GM18519 (cell line): ENCODE data around the gene RAPGEF5.

ENCODE experiments used
- ATAC-seq: cut with Tn5 transposase; IDR thresholded peaks from one replicate; pipeline ENCODE4 v1.9.1; 2021; ENCODE audit warnings: mild to moderate bottlenecking, moderate library complexity; ENCODE audit not compliant: unreplicated experiment, low FRiP score

RAPGEF5 gene

DNA sequence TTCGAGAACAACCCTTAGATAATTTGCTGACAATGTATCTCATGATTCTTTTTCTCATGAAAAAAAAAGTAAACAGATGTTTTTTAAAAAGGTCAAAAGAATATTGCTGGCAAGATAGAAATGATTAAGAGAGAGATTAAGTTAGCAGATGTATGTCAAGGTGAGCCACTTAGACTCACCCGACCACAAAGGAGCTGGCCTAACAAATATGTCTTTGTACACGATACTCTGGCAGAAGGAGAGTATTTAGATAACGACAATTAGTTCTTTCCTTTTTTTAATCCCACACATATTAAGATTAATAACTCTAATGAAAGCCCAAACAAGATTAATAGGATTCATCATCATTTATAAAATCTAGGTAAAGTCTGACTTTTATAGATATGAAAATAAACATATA, 156.7 kb downstream of the RAPGEF5 start:
- no peak for ATAC-seq

DNA sequence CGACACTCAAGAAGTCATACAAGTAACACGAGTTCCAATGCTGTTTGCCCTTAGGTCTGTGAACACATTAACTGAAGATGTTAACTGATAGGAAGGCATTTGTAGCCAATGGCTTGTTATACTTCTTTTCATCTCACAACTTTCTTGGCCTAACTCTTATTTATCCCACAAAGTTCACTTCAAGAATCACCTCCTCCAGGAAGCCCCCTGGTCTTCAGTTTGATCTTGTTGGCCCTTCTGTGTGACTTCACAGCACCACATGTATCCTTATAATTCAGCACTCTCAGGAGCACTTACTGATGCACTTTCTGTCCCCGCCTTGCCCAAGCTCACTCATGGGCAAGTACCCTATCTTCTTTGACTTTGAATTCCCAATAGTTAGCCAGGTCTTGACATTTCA, 159.6 kb downstream of the RAPGEF5 start:
- ATAC-seq = no peak

- ATAC-seq = no peak
Observed at GRCh38 chr7:22196429-22196828, 160.5 kb downstream of the RAPGEF5 start.

DNA sequence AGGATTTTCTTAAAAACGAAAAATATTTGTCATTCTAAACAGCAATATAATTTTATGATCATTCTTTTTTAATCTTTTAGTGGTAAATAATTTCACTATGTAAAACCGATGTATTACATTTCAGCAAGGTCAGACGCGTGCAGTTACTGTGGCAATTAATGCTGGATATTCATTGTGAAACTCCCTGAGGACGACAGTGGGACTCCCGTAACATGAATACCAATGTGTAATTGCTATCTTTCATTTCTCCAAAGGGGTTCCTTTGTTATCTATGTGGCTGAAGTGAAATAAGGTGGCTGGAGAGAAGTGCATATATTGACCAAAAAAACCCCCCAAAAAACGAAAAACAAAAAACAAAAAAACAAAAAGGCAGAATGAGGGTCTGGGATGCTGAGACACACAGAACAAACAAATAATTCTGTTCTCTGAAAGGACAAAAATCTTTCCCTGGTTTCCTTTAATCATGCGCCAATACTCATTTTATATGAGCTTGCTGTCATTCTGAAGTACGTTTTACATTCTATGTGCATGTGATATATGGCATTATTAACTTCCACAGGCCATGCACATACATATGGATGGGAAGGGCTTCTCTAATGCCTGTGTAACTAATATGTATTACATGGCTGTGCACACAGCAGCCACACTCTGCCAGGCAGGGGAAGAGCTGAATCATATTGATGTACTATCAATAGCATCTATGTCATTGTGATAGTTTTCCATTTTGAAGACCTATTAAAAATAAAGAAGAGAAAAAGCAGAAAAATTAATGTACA, 161.4 kb downstream of the RAPGEF5 start:
- ATAC-seq = no peak

DNA sequence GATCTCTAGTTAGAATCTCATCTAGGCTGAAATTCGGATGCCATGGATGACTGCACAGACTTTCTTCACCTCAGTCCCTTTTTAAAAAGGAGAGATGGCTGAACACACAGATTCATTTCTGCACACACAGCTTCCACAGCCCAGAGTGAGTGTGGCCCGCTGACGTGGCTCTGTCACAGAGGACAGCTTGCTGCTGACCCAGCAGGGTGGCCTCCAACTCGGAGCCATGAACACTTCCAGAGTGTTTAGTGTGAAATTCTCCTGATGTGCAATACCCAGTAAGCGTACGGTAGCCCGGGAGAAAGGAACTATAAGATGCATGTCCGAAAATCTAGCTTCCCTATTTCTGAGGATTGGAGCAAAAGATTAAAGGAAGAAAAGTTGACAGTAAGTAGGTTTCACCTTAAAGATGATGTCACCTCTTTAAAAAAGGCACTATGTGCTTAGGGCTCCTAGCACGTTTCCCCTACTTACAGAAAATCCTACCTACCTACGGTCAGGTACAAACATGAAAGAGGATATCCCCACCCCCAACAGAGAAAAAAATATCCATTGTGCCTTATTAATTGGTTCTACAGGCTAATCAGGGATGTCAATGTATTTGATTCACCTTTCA, 162.2 kb downstream of the RAPGEF5 start:
- ATAC-seq = no peak

GRCh38 chr7:22193450-22193983, 163.4 kb downstream of the RAPGEF5 start:
- no peak for ATAC-seq

GRCh38 chr7:22192801-22193200, 164.2 kb downstream of the RAPGEF5 start:
- no peak for ATAC-seq

DNA sequence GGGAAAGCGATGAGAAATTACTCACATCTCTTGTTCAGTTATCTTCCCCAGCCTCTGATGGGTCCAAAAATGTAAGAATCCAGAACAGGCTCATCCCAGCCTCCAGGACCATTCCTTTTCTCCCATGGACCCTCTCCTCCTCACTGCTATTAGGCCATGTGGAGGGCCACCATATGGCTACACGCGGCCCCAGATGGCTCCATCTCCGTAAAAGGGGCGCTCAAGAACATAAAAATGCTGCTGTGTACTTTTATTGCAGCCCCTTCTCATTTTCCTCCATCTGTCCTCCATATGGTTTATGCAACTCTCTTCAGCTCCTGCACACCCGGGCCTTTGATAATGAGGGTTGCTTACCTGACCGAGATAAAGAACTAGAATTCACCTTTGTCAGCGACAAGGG, 166.2 kb downstream of the RAPGEF5 start:
- ATAC-seq = no peak

GRCh38 chr7:22189741-22190140, 167.2 kb downstream of the RAPGEF5 start:
- no peak for ATAC-seq

- no peak for ATAC-seq
Observed at GRCh38 chr7:22189230-22189629, 167.7 kb downstream of the RAPGEF5 start.

DNA sequence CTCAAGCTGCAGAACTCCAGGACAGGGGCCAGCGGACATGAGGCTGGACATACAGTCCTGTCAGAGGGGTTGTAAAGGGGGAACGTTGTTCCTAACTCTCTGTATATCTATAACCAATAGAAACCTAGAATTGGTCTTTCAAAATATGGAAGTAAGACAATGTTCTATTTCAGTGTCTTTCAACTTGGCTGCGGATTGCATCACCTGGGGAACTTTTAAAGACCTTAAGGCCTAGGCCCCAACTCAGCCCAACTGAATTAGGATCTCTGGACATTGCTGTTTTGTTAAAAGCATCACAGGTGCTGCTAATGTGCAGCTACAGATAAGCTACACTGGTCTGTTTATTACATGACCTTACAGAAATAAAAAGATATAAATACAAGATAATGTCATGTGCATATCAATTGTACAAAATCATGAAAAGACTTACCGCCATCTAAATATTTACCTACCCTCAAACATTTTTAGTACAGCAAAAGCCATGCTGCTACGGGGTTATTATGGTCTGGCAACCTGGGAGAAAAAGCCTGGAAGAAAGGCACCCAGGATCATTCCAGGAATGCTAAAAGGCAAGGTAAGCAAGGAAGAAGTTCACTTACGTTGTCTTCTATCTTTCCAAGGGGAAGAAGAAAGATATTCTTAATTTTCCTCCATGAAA, 169.1 kb downstream of the RAPGEF5 start:
- ATAC-seq = no peak

DNA sequence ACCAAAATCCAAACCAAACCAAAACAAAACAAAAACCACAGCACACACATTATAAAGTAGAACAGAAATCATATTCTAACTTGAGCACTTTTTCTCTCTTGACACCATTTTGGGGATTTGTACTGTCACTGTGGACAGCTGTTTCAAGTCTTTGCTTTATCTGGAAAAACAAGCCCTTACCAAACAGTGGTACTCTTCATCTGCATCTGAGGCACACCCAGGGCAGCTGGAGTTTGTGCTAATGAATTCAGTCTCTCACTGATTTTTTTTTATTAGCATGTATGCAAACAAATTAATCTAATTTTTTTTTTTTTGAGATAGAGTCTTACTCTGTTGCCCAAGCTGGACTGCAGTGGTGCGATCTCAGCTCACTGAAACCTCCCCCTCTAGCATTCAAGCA, 171.4 kb downstream of the RAPGEF5 start:
- ATAC-seq = no peak

DNA sequence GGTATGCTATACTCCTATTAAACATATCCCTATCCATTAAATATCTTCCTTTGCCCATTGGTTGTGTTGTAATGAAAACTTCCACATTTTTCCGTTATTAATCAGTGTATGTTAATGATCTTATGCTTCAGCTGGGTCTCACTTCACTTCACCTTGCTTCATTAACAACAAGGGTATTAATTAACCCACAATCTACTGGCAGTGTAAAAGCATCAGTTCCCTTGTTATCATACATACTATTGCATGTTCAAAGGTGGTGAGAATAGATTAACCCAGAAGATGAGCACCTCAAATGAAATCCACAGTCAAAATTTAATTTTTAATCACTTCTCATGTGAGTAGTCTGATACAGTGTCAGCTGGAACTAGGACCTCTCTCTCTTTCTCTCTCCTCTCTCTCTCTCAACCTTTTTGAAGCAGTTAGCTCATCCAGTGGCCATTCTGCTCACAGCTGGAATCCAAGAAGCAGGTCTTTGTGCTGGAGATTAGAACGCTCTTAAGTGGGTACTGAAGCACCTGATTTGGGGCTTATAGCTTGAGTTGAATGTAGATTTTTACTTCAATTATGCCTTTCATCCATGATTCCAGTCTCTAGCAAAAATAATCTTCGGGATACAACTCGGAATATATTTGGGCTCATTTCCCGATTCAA, 172.3 kb downstream of the RAPGEF5 start:
- no peak for ATAC-seq

- no peak for ATAC-seq
Observed at GRCh38 chr7:22183522-22184280, 173.3 kb downstream of the RAPGEF5 start.

- ATAC-seq = no peak
Observed at GRCh38 chr7:22182149-22182548, 174.8 kb downstream of the RAPGEF5 start.

GRCh38 chr7:22181663-22182062, 175.3 kb downstream of the RAPGEF5 start:
- ATAC-seq = no peak

DNA sequence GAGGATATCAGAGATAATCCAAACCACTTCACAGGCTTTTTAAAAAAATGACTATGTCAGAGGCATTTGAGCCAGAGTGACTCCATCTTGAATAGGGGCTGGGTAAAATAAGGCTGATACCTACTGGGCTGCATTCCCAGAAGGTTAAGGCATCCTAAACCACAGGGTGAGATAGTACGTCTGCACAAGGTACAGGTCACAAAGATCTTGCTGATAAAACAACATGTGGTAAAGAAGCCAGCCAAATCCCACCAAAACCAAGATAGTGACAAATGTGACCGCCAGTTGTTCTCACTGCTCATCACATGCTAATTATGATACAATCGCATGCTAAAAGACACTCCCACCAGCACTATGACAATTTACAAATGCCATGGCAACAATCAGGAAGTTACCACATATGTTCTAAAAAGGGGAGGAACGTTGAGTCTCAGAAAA, 177.5 kb downstream of the RAPGEF5 start:
- ATAC-seq = no peak

GRCh38 chr7:22178735-22179134, 178.2 kb downstream of the RAPGEF5 start:
- ATAC-seq = no peak

DNA sequence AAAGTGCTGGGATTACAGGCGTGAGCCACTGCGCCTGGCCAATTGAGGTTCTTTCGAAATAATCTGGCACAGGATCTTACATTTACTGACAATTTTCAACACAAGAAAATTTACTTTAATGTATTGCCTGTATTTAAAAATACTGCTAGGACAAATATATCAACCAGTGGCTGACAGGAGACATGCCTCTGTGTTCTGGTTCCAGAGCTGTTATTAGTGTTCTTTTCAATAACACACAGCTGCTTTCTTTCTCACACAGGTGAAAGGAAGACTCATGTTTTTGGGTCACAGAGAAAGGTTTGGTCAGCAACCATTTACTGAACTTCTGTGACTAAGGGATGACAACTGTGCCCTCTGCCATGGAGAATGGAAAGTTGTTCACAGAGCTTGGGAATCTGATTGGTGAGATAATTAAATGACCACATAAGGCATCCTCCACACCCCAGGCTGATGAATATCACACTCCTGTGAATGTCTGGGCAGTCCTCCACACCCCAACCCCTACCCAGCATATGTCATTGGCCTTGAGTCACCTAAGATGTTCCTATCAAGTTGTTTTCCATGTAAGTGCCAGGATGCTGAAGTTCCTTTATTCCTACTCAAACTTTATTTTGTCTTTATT, 180.1 kb downstream of the RAPGEF5 start:
- ATAC-seq = no peak

- ATAC-seq = no peak
Observed at GRCh38 chr7:22174574-22174953, 182.4 kb downstream of the RAPGEF5 start.
